22Rv1 (cell line): ENCODE data around the gene OR4K5.

Source experiments
- CTCF ChIP-seq: fragments of 450-650 bp; IDR thresholded peaks from 2 replicates; pipeline ENCODE4 v1.5.1; 2017; ENCODE audit warnings: mild to moderate bottlenecking
- ZFX ChIP-seq: fragments of 450-650 bp; IDR thresholded peaks from 2 replicates; pipeline ENCODE4 v1.6.1; 2017; ENCODE audit warnings: antibody characterized with exemption, borderline replicate concordance

- TF ChIP-seq CTCF (no peak), ZFX (no peak)
Observed at GRCh38 chr14:19900999-19901398, 19.4 kb upstream of the OR4K5 start.
